Esophagus muscularis mucosa (tissue), 4 donors: ENCODE measurements around the gene TNIP3. TPM values are rescaled to one million over a fixed set of nuclear protein-coding genes. Genes with fewer than 3 reads are reported as not detected.

ENCODE experiments used
- DNase-seq: peaks from one replicate; pipeline ENCODE4 v3.0.0-alpha.2; 2017; ENCODE audit errors: extremely low spot score
- H3K27ac ChIP-seq, 4 donors: fragments of 200-600 bp; sonication (generic); replicated peaks in 1 of 4; 1 replicate in 3 of 4; 2 replicates in 1 of 4; pipeline ENCODE4 v1.5.1; 2016 to 2019; ENCODE audit warnings: mild to moderate bottlenecking in 1 of 4
- H3K27me3 ChIP-seq, 4 donors: fragments of 200-600 bp; sonication (generic); one replicate each; pipeline versions ENCODE4 v1.5.1 to v1.6.0; 2016 to 2019
- H3K36me3 ChIP-seq, 4 donors: fragments of 200-600 bp; sonication (generic); one replicate each; pipeline ENCODE4 v1.5.1; 2016 to 2019
- H3K4me1 ChIP-seq, 4 donors: fragments of 200-600 bp; sonication (generic); one replicate each; pipeline ENCODE4 v1.5.1; 2016 to 2019
- H3K4me3 ChIP-seq, 4 donors: fragments of 200-600 bp; sonication (generic); 1 replicate in 2 of 4; 2 replicates in 2 of 4; pipeline ENCODE4 v1.5.1; 2016 to 2019; ENCODE audit warnings: mild to moderate bottlenecking in 4 of 4, moderate library complexity in 1 of 4
- H3K9me3 ChIP-seq, 4 donors: fragments of 200-600 bp; sonication (generic); 1 replicate in 3 of 4; 2 replicates in 1 of 4; pipeline ENCODE4 v1.5.1; 2016 to 2019
- CTCF ChIP-seq, 3 experiments: fragments of 200-600 bp in 2 of 3; fragments of 450-650 bp in 1 of 3; sonication (generic) in 2 of 3; IDR thresholded peaks; one replicate each; pipeline ENCODE4 v1.5.1; 2017 to 2019; ENCODE audit warnings: antibody characterized with exemption in 3 of 3, mild to moderate bottlenecking in 2 of 3, moderate library complexity in 1 of 3
- EP300 ChIP-seq: sonication (generic); formaldehyde crosslinking; IDR thresholded peaks from one replicate; pipeline ENCODE4 v1.6.1; 2017; ENCODE audit warnings: antibody characterized with exemption
- POLR2A ChIP-seq: fragments of 450-650 bp; IDR thresholded peaks from one replicate; pipeline ENCODE4 v1.6.1; 2017; ENCODE audit warnings: antibody characterized with exemption, moderate library complexity, mild to moderate bottlenecking, low read depth
- POLR2AphosphoS5 ChIP-seq, 2 donors: sonication (generic); formaldehyde crosslinking; IDR thresholded peaks; one replicate each; pipeline ENCODE4 v1.6.1; 2017; ENCODE audit warnings: antibody characterized with exemption in 2 of 2
- WGBS: methylation state at CpG from one replicate; pipeline ENCODE4 v1.1.5; 2018; 5-methylcytosine and 5-hydroxymethylcytosine counted together
- intact Hi-C: fragments of 100-400 bp; cut with DNase I; formaldehyde crosslinking; loops from one replicate; pipeline ENCODE4 v1.15.1; 2023
- total RNA-seq, 4 donors: library from RNA; depleted of rRNA; stranded (reverse); fragments of >200 nt; gene quantifications; one replicate each; pipeline versions ENCODE4 v1.1.0 to v1.2.1, GENCODE V29; 2016

The TNIP3 gene
- total RNA-seq, 4 donors from 2014 or later, result 2.2 TPM; not detected in 3

- H3K27me3 ChIP-seq, result no peaks in the 10 kb centered on the region
- WGBS, result 92% methylated on average over 2 of the region's 2 CpGs
- no peak for DNase-seq
- no peak overlapping the region for H3K4me3 ChIP-seq
- no peak overlapping the region for H3K27ac ChIP-seq
- H3K36me3 ChIP-seq, result no peaks in the 10 kb centered on the region
- intact Hi-C loops, result no loop called here
- no peaks in the 10 kb centered on the region for H3K4me1 ChIP-seq
- no peak for TF ChIP-seq POLR2A
- TF ChIP-seq EP300, result no peak
- no peak for TF ChIP-seq POLR2AphosphoS5 (IDR thresholded peaks at IDR 0.05)
- TF ChIP-seq CTCF (IDR thresholded peaks at IDR 0.05), result no peak
- no peaks in the 10 kb centered on the region for H3K9me3 ChIP-seq
Observed at GRCh38 chr4:121144021-121144420, 20.1 kb downstream of the TNIP3 start.

- intact Hi-C loops, result no loop called here
- no peaks in the 10 kb centered on the region for H3K36me3 ChIP-seq
- H3K9me3 ChIP-seq, result no peaks in the 10 kb centered on the region
- TF ChIP-seq EP300 (no peak), POLR2A (no peak), CTCF (IDR thresholded peaks at IDR 0.05) (no peak), POLR2AphosphoS5 (IDR thresholded peaks at IDR 0.05) (no peak)
- no peak overlapping the region for H3K4me3 ChIP-seq
- H3K27ac ChIP-seq, result no peak overlapping the region
- DNase-seq, result no peak
- H3K27me3 ChIP-seq, result no peaks in the 10 kb centered on the region
- H3K4me1 ChIP-seq, result no peaks in the 10 kb centered on the region
Observed at GRCh38 chr4:121143131-121143530, 21.0 kb downstream of the TNIP3 start.

DNA sequence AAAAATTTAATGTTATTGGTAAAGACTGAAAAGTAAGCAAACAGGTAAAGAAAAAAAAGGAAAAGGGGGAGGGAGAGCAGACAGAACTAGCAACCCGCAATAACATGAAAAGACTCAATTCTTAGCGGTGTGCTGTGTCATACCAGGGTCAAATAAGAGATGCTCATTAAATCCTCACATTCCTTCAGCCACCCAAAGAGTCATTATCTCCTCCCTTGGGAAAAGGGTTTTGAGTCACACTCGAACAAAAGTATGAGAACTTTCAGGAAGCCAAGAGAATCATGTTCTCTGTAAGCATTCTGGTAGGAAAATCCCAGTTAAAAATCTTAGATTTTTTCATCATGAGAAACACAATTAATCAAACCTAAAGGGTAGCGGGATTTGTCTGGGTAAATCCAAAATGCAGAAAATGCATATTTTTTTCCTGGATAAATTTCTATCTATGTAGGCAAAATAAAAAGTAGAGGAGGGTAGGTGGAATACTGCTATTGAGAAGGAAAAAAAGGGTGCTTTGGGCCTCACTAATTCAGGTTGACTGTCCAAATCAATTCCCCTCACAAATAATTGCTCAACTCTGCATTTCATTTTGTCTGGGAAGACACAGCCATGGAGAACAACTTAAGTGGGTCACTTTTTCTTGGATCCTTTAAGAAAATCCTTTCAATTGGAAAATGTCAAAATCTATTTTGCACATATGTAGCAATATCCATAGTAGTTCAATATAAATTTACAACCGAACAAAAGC is 23.2 kb downstream of the TNIP3 start:
- Histone ChIP-seq H3K27ac (no peak overlapping the region), H3K4me3 (no peak overlapping the region), H3K9me3 (no peaks in the 10 kb centered on the region), H3K27me3 (no peaks in the 10 kb centered on the region), H3K4me1 (no peaks in the 10 kb centered on the region), H3K36me3 (no peaks in the 10 kb centered on the region)
- no peak for DNase-seq
- WGBS, result 86% methylated on average over 5 of the region's 5 CpGs
- intact Hi-C loops, result no loop called here
- no peak for TF ChIP-seq CTCF (IDR thresholded peaks at IDR 0.05)

DNA sequence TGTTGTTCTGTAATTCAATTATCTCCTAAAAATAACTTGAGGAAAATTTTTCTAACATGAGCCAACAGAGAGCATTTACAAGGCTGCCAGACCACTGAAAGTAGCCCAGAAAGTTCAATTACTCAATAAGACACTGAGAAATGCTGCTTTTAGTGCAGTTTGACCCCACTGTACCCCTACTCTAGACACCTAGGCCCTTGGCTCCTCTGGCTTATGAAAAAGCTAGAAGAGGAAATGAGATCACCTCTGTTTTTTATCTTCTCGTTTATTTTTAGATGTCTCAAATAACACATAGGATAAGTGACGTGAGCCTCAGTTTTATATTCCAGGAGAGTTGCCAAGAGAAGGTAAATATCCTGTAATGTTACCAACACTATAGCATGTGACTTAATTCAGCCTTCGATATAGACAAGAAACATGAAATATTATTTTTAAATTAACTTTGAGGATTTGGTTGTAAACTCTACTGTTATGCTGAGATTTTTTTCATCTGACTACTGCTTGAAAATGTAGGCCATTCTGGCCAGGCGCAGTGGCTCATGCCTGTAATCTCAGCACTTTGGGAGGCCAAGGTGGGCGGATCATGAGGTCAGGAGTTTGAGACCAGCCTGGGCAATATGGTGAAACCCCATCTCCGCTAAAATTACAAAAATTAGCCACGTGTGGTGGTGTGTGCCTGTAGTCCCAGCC is 24.4 kb downstream of the TNIP3 start:
- Histone ChIP-seq H3K27ac (no peak overlapping the region), H3K36me3 (no peaks in the 10 kb centered on the region), H3K27me3 (no peaks in the 10 kb centered on the region), H3K4me1 (no peaks in the 10 kb centered on the region), H3K4me3 (no peak overlapping the region), H3K9me3 (no peaks in the 10 kb centered on the region)
- TF ChIP-seq POLR2AphosphoS5 (IDR thresholded peaks at IDR 0.05) (no peak), EP300 (no peak), CTCF (IDR thresholded peaks at IDR 0.05) (no peak), POLR2A (no peak)
- intact Hi-C loops, result no loop called here
- 61% methylated on average over 7 of the region's 7 CpGs for WGBS
- no peak for DNase-seq
